Stimulated activated CD4-positive, alpha-beta T cell treated with anti-CD3 and anti-CD28 coated beads, Interleukin-12 subunit alpha, Interleukin-12 subunit beta, amount 100 ng/mL, for 24 hours (primary cell): Measurements from ENCODE around the gene HK1.
"Not testable (repeated sequence)": the region's sequence is repeated elsewhere in the genome, so short reads cannot be mapped to it uniquely, and the experiment has no call there.

Experiments
- DNase-seq, 2 experiments: peaks; one replicate each; pipeline ENCODE4 v3.0.0-alpha.2; 2020; ENCODE audit warnings: low read depth in 2 of 2

Gene HK1

GRCh38 chr10:69327463-69328379 lies 49.4 kb downstream of the HK1 start:
- no peak for DNase-seq

- no peak for DNase-seq
Observed at GRCh38 chr10:69328380-69328735, 50.1 kb downstream of the HK1 start.

- not testable (repeated sequence) for DNase-seq
Observed at GRCh38 chr10:69328888-69329287, 50.6 kb downstream of the HK1 start.

GRCh38 chr10:69329721-69330178 lies 51.5 kb downstream of the HK1 start:
- no peak for DNase-seq

GRCh38 chr10:69331161-69331560 lies 52.9 kb downstream of the HK1 start:
- no peak for DNase-seq

- DNase-seq, result no peak
Observed at GRCh38 chr10:69332278-69333010, 54.1 kb downstream of the HK1 start.

GRCh38 chr10:69333205-69333604 lies 54.9 kb downstream of the HK1 start:
- DNase-seq, result no peak

- not testable (repeated sequence) for DNase-seq
Observed at GRCh38 chr10:69333865-69334301, 55.6 kb downstream of the HK1 start.

- DNase-seq, result no peak
Observed at GRCh38 chr10:69334302-69335062, 56.2 kb downstream of the HK1 start.

- DNase-seq, result no peak
Observed at GRCh38 chr10:69335063-69335587, 56.8 kb downstream of the HK1 start.

GRCh38 chr10:69335613-69336012 lies 57.3 kb downstream of the HK1 start:
- DNase-seq, result no peak

GRCh38 chr10:69336952-69337295 lies 58.6 kb downstream of the HK1 start:
- no peak for DNase-seq

- no peak for DNase-seq
Observed at GRCh38 chr10:69337296-69338132, 59.2 kb downstream of the HK1 start.

GRCh38 chr10:69338133-69338456 lies 59.8 kb downstream of the HK1 start:
- DNase-seq, result no peak

- no peak for DNase-seq
Observed at GRCh38 chr10:69338547-69339450, 60.5 kb downstream of the HK1 start.

GRCh38 chr10:69340695-69341094 lies 62.4 kb downstream of the HK1 start:
- no peak for DNase-seq

- DNase-seq, result no peak
Observed at GRCh38 chr10:69343905-69344304, 65.6 kb downstream of the HK1 start.

GRCh38 chr10:69344591-69345252 lies 66.4 kb downstream of the HK1 start:
- no peak for DNase-seq

GRCh38 chr10:69345402-69345801 lies 67.1 kb downstream of the HK1 start:
- no peak for DNase-seq
